Bronchial smooth muscle cell (primary cell): ENCODE measurements around the gene SIRT2. TPM values are rescaled to one million over a fixed set of nuclear protein-coding genes. Genes with fewer than 3 reads are reported as not detected.

Source experiments
- total RNA-seq: library from RNA; depleted of rRNA; stranded (reverse); fragments of >200 nt; gene quantifications from 2 replicates; pipeline ENCODE4 v1.2.1, GENCODE V29; 2014

The SIRT2 gene
- 66.5 and 68.5 TPM in 2 replicates for total RNA-seq

GRCh38 chr19:38899447-38900201, at the start of gene SIRT2, which contains the start of gene NFKBIB:
SIRT2 (minus strand) TSS chr19:38899618; CDS start chr19:38899521, 97 bp downstream.
NFKBIB (plus strand) TSS chr19:38899969; CDS start chr19:38900033, 64 bp downstream.

GRCh38 chr19:38930776-38931520, 31.5 kb upstream of the SIRT2 start, which contains the start of gene MRPS12:
MRPS12 (plus strand) TSS chr19:38930944; CDS start chr19:38931295, 351 bp downstream.

GRCh38 chr19:38929929-38930775, 30.7 kb upstream of the SIRT2 start, which contains the start of gene SARS2:
SARS2 (minus strand) TSS chr19:38930763; CDS start chr19:38930736, 27 bp downstream.

GRCh38 chr19:38877781-38878574, 21.4 kb downstream of the SIRT2 start, which contains the start of gene RINL:
RINL (minus strand) TSS chr19:38878275; CDS start chr19:38876742, 1,533 bp downstream.

GRCh38 chr19:38849860-38850435, 49.5 kb downstream of the SIRT2 start, which contains the start of gene HNRNPL:
HNRNPL (minus strand) TSS chr19:38849986; CDS start chr19:38849966, 20 bp downstream.

Other genes with a start within 250 kb of the SIRT2 start
- 0.16 and 0.26 TPM in 2 replicates for gene CAPN12, start 155.1 kb downstream of the SIRT2 start, total RNA-seq
- not detected in 2 replicates for gene LGALS7, start 126.1 kb downstream of the SIRT2 start, total RNA-seq
- 0.95 and 1.9 TPM in 2 replicates for gene LGALS7B, start 110.4 kb downstream of the SIRT2 start, total RNA-seq
- gene LGALS4, start 86.7 kb downstream of the SIRT2 start, total RNA-seq = 0.09 TPM in 1 of 2 replicates, not detected in the other
- 17.5 and 37.0 TPM in 2 replicates for gene ECH1, start 67.8 kb downstream of the SIRT2 start, total RNA-seq
- 117 and 176 TPM in 2 replicates for gene HNRNPL, start 49.6 kb downstream of the SIRT2 start, total RNA-seq
- 1.7 and 2.3 TPM in 2 replicates for gene RINL, start 21.3 kb downstream of the SIRT2 start, total RNA-seq
- gene NFKBIB, start 351 bp upstream of the SIRT2 start, total RNA-seq = 5.9 and 7.4 TPM in 2 replicates
- not detected in 2 replicates for gene CCER2, start 12.6 kb upstream of the SIRT2 start, total RNA-seq
- 10.6 and 11.2 TPM in 2 replicates for gene SARS2, start 31.1 kb upstream of the SIRT2 start, total RNA-seq
- 19.8 and 29.9 TPM in 2 replicates for gene MRPS12, start 31.3 kb upstream of the SIRT2 start, total RNA-seq
- gene FBXO17, start 76.1 kb upstream of the SIRT2 start, total RNA-seq = 23.0 and 27.2 TPM in 2 replicates
- gene FBXO27, start 132.9 kb upstream of the SIRT2 start, total RNA-seq = 1.9 and 4.5 TPM in 2 replicates
- gene ACP7, start 184.8 kb upstream of the SIRT2 start, total RNA-seq = 0.16 and 0.17 TPM in 2 replicates
- gene PAK4, start 226.2 kb upstream of the SIRT2 start, total RNA-seq = 5.2 and 6.2 TPM in 2 replicates